ENCODE measurements around the gene ZBTB16.

DNA sequence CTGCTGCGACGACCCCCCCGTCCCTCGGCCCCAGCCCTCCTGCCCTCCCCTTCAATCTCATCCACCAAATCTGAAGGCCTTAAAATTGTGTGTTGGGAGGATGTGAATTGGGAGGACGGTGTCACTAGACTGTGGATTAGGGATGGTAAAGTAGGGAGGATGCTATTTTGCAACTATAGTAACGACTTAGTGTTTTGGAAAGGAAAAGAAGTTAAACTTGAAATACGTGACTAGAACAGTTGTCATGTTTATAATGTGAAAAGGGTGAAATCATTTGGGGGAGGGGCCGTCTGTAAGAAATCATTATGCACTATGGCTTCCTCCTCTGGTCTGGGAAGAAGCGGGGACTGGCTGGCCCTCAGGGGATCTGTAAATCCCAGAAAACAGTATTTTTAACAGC, 193.3 kb downstream of the ZBTB16 start:
- TF ChIP-seq, protein P1, sequence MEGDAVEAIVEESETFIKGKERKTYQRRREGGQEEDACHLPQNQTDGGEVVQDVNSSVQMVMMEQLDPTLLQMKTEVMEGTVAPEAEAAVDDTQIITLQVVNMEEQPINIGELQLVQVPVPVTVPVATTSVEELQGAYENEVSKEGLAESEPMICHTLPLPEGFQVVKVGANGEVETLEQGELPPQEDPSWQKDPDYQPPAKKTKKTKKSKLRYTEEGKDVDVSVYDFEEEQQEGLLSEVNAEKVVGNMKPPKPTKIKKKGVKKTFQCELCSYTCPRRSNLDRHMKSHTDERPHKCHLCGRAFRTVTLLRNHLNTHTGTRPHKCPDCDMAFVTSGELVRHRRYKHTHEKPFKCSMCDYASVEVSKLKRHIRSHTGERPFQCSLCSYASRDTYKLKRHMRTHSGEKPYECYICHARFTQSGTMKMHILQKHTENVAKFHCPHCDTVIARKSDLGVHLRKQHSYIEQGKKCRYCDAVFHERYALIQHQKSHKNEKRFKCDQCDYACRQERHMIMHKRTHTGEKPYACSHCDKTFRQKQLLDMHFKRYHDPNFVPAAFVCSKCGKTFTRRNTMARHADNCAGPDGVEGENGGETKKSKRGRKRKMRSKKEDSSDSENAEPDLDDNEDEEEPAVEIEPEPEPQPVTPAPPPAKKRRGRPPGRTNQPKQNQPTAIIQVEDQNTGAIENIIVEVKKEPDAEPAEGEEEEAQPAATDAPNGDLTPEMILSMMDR (IDR thresholded peaks at IDR 0.05; ENCODE audit: low read length), result no peak
- TF ChIP-seq EZH2phosphoT487 (IDR thresholded peaks at IDR 0.05; ENCODE audit: low read length), result no peak

Data from MM.1S (cell line).